NCI-H1930 (cell line): ENCODE data around the gene PIH1D2.
"Not testable (repeated sequence)": the region's sequence is repeated elsewhere in the genome, so short reads cannot be mapped to it uniquely, and the experiment has no call there.

ENCODE experiments used
- DNase-seq, 2 experiments: peaks; one replicate each; lab custom pipeline; 2025; lab: John Stamatoyannopoulos, UW

PIH1D2 gene, protein sequence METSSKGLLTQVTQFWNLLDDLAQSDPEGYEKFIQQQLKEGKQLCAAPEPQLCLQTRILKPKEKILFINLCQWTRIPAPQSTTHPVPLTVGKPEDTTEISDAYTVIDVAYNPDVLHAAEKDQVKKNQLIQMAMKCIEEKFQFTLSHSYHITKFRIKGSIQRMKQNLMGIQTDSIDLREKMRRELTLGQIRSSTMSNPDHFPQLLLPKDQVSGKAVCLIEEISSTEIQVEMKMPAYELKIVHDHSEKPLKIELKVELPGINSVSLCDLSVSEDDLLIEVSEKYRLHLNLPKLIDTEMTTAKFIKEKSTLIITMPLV

DNA sequence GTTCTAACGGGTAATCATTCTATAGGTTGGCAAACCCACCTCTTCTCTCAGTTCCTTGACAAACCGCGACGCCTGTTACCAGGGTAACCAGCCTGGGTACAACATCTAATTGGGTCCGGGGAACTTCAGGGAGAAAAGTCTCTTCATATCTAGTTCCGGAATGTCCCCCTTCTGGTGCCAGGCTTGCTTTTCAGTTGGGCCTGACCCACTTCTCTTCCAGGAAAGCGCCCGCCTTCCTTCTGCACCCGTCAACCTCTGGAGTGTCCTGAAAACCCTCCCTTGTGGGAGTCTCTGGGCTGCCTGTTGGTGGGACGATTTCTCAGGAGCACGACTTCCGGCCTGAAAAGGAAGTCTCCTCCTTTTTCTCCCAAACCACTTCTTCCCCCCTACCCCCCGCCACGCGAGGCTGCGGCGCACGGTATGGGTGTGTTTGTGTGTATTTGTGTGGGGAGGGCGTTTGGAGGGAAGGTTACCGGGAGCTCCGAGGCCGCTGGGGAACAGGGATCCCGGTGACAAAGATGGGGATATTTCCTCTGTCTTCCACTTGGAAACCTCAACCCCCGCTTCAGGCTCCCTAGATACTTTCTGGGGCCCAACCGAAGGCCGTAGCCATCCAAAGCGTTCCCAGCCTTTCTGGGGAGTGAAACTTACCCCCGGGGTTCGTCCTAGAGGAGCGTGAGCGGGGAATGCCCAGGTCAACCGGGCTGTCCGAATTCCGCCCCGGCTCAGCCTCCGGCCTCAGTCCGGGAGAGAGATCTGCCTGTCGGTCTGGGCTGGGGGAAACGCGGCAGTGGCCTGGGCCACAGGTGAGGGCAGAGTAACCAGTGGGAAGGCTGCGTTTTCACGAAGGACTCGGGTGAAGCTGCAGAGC lies at the start of gene PIH1D2, which contains the start of gene NKAPD1:
Gene PIH1D2, minus strand, starts transcription at position 77 of the 871 bp plus-strand sequence. CDS start 843 bp downstream, outside the sequence.
Gene NKAPD1, plus strand, starts transcription at position 359 of the 871 bp plus-strand sequence. CDS start 1,276 bp downstream, outside the sequence.
- peak; percentile 68 to 77 for DNase-seq

- no peak for DNase-seq
Observed at GRCh38 chr11:112123129-112123528, 49.3 kb upstream of the PIH1D2 start.

GRCh38 chr11:112121981-112122615 lies 48.3 kb upstream of the PIH1D2 start:
- no peak for DNase-seq

GRCh38 chr11:112118176-112118575 lies 44.4 kb upstream of the PIH1D2 start:
- DNase-seq, result no peak

DNA sequence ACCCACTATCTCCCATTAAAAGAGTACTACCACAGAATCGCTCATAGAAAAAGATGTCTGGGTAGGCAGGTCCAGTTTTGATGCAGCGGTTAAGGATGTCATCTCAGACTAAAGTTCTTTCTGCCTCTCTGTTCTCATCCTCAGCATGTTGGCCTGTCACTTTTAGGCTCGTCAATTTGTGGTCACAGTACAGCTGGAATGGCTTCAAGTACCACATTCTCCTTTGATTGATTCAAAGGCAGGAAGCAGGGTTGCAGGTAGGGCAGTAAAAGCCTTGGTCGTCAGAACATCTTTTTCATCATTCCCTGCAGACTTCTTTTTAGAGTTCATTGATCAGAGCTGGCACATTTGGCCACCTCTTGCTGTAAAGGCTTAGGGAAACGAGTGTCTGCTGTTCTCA lies 41.6 kb upstream of the PIH1D2 start:
- DNase-seq, result no peak

DNA sequence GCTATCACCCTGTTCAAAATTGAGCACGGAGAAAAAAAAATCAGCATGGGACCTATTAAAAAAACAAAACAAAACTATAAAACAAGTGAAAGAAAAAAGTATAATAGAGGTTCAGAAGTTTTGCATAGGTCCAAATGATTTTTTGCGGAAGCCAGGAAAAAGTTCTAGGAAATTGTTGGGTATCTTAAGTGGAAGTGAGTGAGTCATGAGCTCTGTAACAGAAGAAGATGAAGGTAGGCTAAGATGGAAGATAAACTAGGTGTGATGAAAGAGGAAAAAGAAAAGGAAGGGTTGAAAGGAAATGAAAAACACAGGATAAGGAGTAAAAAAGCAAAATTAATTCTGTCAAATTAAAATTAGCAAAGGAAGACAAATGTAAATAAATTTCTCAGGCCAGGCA lies 40.6 kb upstream of the PIH1D2 start:
- no peak for DNase-seq

DNA sequence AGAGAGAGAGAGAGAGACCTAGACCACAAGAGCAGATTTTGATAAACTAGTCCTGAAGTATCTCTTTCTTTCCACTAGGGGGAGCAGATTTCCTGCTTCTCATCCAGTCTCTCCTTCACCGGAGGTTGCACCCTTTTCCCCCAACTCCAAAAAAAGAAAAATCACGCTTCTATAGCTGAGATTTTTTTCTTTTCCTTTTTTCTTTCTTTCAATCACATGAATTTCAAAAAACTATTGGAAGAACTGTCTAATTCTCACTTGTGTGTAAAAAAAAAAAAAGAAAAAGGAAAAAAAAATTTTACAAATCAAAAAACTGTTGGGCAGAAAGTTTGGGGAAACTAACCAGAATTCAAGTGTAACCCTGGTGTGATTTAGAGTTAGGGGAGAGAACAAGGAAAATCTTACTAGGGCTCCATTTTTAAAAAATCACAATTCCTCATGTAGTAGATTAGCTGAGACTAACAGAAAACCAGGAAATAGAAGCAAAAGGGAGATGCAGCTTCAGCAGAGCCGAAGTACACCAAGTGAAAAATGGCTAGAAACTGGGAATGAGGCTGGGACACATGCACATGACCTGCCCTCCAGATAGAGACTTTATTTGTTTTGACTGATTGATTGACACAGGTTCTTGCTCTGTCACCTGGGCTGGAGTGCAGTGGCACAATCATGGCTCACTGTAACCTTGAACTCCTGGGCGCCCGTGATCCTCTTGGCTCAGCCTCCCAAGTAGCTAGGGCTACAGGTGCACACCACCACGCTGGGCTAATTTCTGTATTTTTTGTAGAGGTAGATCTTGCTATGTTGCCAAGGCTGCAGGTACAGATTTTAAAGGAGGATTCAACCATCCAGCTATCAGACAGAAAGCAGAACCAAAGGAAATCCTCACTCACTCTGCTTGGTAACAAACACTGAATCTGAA lies 40.0 kb upstream of the PIH1D2 start:
- peak; percentile 27 to 33 for DNase-seq

GRCh38 chr11:112106070-112106469 lies 32.3 kb upstream of the PIH1D2 start:
- no peak for DNase-seq

GRCh38 chr11:112103446-112103845 lies 29.6 kb upstream of the PIH1D2 start:
- DNase-seq, result no peak

DNA sequence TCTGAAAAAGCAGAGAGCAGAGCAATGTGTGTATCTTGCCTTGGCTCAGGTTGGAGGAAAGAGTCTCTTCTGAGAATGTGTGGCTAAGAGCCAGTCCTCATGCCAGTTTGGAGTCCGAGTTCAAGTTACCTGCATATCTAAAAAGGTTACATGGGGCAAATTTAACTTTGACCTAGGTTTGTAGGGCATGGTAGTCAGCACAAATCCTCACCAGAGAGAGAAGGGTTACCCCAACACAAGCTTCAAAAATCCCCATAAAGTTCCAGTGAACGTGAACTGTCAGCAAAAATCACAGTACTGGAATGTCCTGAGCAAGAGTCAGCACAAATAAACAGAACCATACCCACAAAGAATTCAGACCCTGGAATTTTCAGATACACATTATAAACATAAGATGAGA lies 26.6 kb upstream of the PIH1D2 start:
- DNase-seq, result no peak

DNA sequence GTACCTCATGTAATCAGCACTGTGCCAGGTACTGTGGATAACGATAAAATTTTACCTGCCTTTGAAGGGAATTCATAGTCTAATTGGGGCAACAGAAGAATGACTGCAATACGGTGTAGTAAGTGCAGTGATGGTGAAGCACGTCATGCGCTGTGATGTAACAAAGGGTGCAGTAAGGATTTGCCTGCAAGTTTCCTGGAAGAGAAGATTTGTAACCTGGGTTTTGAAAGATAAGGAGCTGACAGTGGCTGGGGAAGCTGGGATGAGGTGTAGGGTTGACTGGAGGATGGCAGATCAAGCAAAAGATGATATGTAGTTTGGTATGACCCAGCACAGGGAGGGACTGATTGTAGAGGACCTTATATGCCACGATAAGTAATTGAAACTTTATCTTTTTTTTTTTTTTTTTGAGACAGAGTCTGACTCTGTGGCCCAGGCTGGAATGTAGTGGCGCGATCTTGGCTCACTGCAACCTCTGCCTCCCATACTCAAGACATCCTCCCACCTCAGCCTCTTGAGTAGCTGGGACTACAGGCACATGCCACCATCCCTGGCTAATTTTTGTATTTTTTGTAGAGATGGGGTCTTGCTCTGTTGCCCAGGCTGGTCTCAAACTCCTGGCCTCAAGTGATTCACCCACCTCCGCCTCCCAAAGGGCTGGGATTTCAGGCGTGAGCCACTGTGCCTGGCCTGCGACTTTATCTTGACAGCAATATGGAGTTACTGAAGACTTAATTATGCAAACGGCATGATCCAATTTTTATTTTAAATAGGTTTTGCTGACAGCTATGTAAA lies 24.1 kb upstream of the PIH1D2 start:
- DNase-seq, result no peak

GRCh38 chr11:112096194-112096593 lies 22.4 kb upstream of the PIH1D2 start:
- DNase-seq, result no peak

- not testable (repeated sequence) for DNase-seq
Observed at GRCh38 chr11:112095302-112095701, 21.5 kb upstream of the PIH1D2 start.

- no peak for DNase-seq
Observed at GRCh38 chr11:112087212-112087611, 13.4 kb upstream of the PIH1D2 start.

DNA sequence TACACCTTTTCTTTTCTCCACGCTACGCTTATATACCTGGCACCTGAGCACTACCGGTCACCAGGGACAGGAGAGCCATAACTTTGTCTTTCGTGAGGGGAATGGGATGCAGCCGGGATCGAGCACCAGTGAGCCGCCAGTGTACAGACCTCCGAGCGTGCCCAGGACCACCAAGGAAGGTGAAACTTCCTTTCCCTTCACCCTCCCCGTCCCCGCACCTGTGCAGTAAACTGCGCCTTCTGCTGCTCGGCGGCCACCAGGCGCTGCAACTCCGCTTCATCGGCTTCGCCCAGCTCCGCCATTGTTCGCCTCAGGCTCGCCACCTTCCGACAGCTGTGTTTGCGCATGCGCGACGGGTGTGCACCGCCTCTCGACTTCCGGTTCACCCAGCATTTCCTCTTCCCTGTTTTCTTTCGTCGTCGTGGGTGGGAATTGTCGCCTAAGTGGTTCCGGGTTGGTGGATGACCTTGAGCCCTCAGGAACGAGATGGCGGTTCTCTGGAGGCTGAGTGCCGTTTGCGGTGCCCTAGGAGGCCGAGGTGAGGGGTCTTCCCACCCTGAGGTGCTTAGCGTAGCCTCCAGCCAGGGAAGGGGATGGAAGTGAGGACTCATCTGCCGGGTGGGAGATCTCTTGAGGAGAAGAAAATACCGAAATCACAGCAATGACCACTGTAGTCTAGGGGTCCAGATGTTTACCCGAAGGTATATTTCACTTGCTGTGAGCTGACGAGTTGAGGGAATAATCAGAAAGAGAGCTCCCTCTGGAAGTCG lies 12.8 kb upstream of the PIH1D2 start, which contains the start of the genes SDHD and TIMM8B:
Gene SDHD, plus strand, starts transcription at position 452 of the 770 bp plus-strand sequence. Its CDS starts 35 bp downstream, at position 487.
Gene TIMM8B, minus strand, starts transcription at position 335 of the 770 bp plus-strand sequence. Its CDS starts 33 bp downstream, at position 302.
- peak; percentile 94 to 96 for DNase-seq

GRCh38 chr11:112085822-112086421 lies 12.1 kb upstream of the PIH1D2 start:
- DNase-seq, result no peak

DNA sequence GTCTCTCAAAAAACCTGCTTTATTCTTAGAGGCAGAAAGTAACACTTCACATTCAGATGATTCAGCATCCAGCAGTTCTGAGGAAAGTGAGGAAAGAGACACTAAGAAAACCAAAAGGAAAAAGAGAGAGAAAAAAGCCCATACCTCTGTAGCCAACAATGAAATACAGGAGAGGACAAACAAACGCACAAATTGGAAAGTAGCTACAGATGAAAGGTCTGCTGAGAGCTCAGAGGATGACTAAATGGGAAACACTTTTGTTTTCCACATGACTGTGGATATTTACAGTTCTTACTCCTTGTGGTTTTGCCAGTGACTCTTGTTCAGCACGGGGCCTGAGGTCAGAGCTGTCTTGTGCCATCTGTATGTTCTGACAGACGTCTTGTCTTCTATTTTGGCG lies 8.9 kb upstream of the PIH1D2 start:
- DNase-seq, result no peak

GRCh38 chr11:112062923-112063322 lies 10.9 kb downstream of the PIH1D2 start:
- no peak for DNase-seq

DNA sequence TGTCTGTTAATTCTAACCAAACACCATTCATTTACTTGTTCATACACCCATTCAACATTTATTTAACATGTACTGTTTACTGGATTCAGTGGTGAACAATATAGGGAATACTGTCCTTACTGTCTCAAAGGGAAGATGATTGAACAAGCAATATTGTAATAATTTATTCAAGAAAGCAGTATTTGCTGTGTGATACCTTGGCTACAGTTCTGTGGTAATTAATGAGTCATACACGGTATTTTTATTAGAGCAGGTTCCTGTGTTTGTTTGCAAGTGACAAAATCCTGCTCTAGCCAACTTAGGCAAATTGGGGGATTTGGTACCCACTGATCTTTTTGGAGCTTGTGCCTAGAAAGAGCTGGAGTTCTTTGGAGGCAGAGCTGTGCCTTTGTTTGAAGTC lies 15.7 kb downstream of the PIH1D2 start:
- no peak for DNase-seq
